NCI-H82 treated with DMSO at 0.1 percent for 48 hours (cell line): ENCODE results near the gene CBFA2T3.

Source experiments
- DNase-seq: peaks from one replicate; lab custom pipeline; 2025; ENCODE audit not compliant: unreplicated experiment; lab: John Stamatoyannopoulos, UW

Gene CBFA2T3

GRCh38 chr16:88977812-88978607 is 1.0 kb upstream of the CBFA2T3 start:
- DNase-seq, result no peak

- no peak for DNase-seq
Observed at GRCh38 chr16:88976366-88977017, 515 bp downstream of the CBFA2T3 start.

GRCh38 chr16:88975511-88976061 is 1.4 kb downstream of the CBFA2T3 start:
- DNase-seq, result no peak

GRCh38 chr16:88974916-88975215 is 2.1 kb downstream of the CBFA2T3 start:
- DNase-seq, result no peak

- DNase-seq, result no peak
Observed at GRCh38 chr16:88974080-88974915, 2.7 kb downstream of the CBFA2T3 start.

- no peak for DNase-seq
Observed at GRCh38 chr16:88973415-88974050, 3.5 kb downstream of the CBFA2T3 start.

GRCh38 chr16:88973007-88973410 is 4.0 kb downstream of the CBFA2T3 start:
- no peak for DNase-seq

GRCh38 chr16:88972349-88972748 is 4.7 kb downstream of the CBFA2T3 start:
- DNase-seq, result no peak

GRCh38 chr16:88971371-88972097 is 5.5 kb downstream of the CBFA2T3 start:
- no peak for DNase-seq

GRCh38 chr16:88970539-88971065 is 6.4 kb downstream of the CBFA2T3 start:
- DNase-seq, result no peak

- DNase-seq, result no peak
Observed at GRCh38 chr16:88970050-88970449, 7.0 kb downstream of the CBFA2T3 start.

- no peak for DNase-seq
Observed at GRCh38 chr16:88969361-88969831, 7.6 kb downstream of the CBFA2T3 start.

- no peak for DNase-seq
Observed at GRCh38 chr16:88968589-88969280, 8.3 kb downstream of the CBFA2T3 start.

GRCh38 chr16:88967830-88968588 is 9.0 kb downstream of the CBFA2T3 start:
- DNase-seq, result no peak

GRCh38 chr16:88966986-88967829 is 9.8 kb downstream of the CBFA2T3 start:
- DNase-seq, result no peak

GRCh38 chr16:88965826-88966480 is 11.1 kb downstream of the CBFA2T3 start:
- DNase-seq, result no peak

- no peak for DNase-seq
Observed at GRCh38 chr16:88965411-88965810, 11.6 kb downstream of the CBFA2T3 start.
